ENCODE results near the gene KIAA1671.

DNA sequence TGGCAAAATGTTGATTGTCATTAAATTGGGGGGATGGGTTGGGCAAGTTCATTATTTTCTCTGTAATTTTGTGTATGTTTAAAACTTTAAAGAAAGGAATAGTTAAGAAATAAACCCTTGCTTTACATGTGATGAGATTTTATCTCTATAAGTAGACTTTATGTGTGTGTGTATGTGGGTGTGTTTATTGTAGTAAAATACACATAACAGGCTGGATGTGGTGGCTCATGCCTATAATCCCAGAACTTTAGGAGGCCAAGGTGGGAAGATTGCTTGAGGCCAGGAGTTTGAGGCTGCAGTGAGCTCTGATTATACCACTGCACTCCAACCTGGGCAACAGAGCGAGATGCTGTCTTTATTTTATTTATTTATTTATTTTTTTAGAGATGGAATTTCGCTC, 83.2 kb downstream of the KIAA1671 start:
- TF ChIP-seq POLR2A (IDR thresholded peaks at IDR 0.05) (no peak), POLR2AphosphoS5 (IDR thresholded peaks at IDR 0.05) (no peak)
- TF ChIP-seq, protein P1, sequence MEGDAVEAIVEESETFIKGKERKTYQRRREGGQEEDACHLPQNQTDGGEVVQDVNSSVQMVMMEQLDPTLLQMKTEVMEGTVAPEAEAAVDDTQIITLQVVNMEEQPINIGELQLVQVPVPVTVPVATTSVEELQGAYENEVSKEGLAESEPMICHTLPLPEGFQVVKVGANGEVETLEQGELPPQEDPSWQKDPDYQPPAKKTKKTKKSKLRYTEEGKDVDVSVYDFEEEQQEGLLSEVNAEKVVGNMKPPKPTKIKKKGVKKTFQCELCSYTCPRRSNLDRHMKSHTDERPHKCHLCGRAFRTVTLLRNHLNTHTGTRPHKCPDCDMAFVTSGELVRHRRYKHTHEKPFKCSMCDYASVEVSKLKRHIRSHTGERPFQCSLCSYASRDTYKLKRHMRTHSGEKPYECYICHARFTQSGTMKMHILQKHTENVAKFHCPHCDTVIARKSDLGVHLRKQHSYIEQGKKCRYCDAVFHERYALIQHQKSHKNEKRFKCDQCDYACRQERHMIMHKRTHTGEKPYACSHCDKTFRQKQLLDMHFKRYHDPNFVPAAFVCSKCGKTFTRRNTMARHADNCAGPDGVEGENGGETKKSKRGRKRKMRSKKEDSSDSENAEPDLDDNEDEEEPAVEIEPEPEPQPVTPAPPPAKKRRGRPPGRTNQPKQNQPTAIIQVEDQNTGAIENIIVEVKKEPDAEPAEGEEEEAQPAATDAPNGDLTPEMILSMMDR (IDR thresholded peaks at IDR 0.05), result no peak
